Chondrocyte (in vitro differentiated cells): Measurements from ENCODE around the gene CTSL. TPM values are rescaled to one million over a fixed set of nuclear protein-coding genes. Genes with fewer than 3 reads are reported as not detected.

ENCODE experiments used
- DNase-seq: peaks from one replicate; pipeline ENCODE4 v3.0.0; 2021; ENCODE audit warnings: mixed read lengths, low spot score
- H3K27ac Mint-ChIP-seq: one replicate; pipeline ENCODE4 v1.8.0; 2021; ENCODE audit warnings: mild to moderate bottlenecking, moderate library complexity, mixed read lengths; ENCODE audit not compliant: unreplicated experiment
- H3K27me3 Mint-ChIP-seq: 2 replicates; pipeline ENCODE4 v1.8.0; 2021; ENCODE audit warnings: low read depth, mixed read lengths
- H3K36me3 Mint-ChIP-seq: 2 replicates; pipeline ENCODE4 v1.8.0; 2021; ENCODE audit warnings: low read depth, mixed read lengths
- H3K4me1 Mint-ChIP-seq: 2 replicates; pipeline ENCODE4 v1.8.0; 2021; ENCODE audit warnings: low read depth, mild to moderate bottlenecking, mixed read lengths
- H3K4me3 Mint-ChIP-seq: one replicate; pipeline ENCODE4 v1.8.0; 2021; ENCODE audit warnings: mild to moderate bottlenecking, moderate library complexity, mixed read lengths; ENCODE audit not compliant: unreplicated experiment
- H3K9me3 Mint-ChIP-seq: 2 replicates; pipeline ENCODE4 v1.8.0; 2021; ENCODE audit warnings: low read depth, mixed read lengths
- CTCF ChIP-seq: fragments of 200-600 bp; sonication (generic); IDR thresholded peaks from 2 replicates; pipeline ENCODE4 v1.5.0; 2021; ENCODE audit warnings: antibody characterized with exemption, mild to moderate bottlenecking, moderate library complexity
- total RNA-seq: library from RNA; stranded (reverse); gene quantifications from 3 replicates; pipeline ENCODE4 v1.2.1, GENCODE V29; 2021

Gene CTSL
- total RNA-seq, 1 donor from 2014 or later: 77.7 TPM

- Mint-ChIP-seq H3K4me3 (no peak overlapping the region), H3K36me3 (peaks cover 29% of the 10 kb centered on the region), H3K4me1 (no peaks in the 10 kb centered on the region), H3K9me3 (peaks cover 5% of the 10 kb centered on the region), H3K27ac (no peak overlapping the region), H3K27me3 (no peaks in the 10 kb centered on the region)
- DNase-seq: no peak
- no peak for TF ChIP-seq CTCF
Measured at GRCh38 chr9:87695523-87695922, 30.4 kb upstream of the CTSL start.

GRCh38 chr9:87696641-87697040, 29.3 kb upstream of the CTSL start:
- H3K27me3 Mint-ChIP-seq: no peaks in the 10 kb centered on the region
- no peak for TF ChIP-seq CTCF
- peaks cover 5% of the 10 kb centered on the region for H3K9me3 Mint-ChIP-seq
- no peak for DNase-seq
- H3K36me3 Mint-ChIP-seq: peaks cover 29% of the 10 kb centered on the region
- peaks cover 1% of the 10 kb centered on the region for H3K4me1 Mint-ChIP-seq
- H3K27ac Mint-ChIP-seq: no peak overlapping the region
- no peak overlapping the region for H3K4me3 Mint-ChIP-seq

- no peak overlapping the region for H3K4me3 Mint-ChIP-seq
- peaks cover 27% of the 10 kb centered on the region for H3K36me3 Mint-ChIP-seq
- peaks cover 10% of the 10 kb centered on the region for H3K4me1 Mint-ChIP-seq
- no peak for TF ChIP-seq CTCF
- no peak overlapping the region for H3K27ac Mint-ChIP-seq
- no peak for DNase-seq
- no peaks in the 10 kb centered on the region for H3K9me3 Mint-ChIP-seq
- H3K27me3 Mint-ChIP-seq: no peaks in the 10 kb centered on the region
Measured at GRCh38 chr9:87698069-87698809, 27.7 kb upstream of the CTSL start.

GRCh38 chr9:87699835-87700234, 26.1 kb upstream of the CTSL start:
- TF ChIP-seq CTCF: no peak
- Mint-ChIP-seq H3K4me3 (no peak overlapping the region), H3K9me3 (no peaks in the 10 kb centered on the region), H3K36me3 (peaks cover 33% of the 10 kb centered on the region), H3K27ac (no peak overlapping the region), H3K4me1 (peaks cover 15% of the 10 kb centered on the region), H3K27me3 (no peaks in the 10 kb centered on the region)
- DNase-seq: no peak

- no peak for TF ChIP-seq CTCF
- Mint-ChIP-seq H3K4me3 (no peak overlapping the region), H3K27ac (peak overlapping the region; percentile 54), H3K9me3 (no peaks in the 10 kb centered on the region), H3K4me1 (peaks cover 15% of the 10 kb centered on the region), H3K27me3 (no peaks in the 10 kb centered on the region), H3K36me3 (peaks cover 37% of the 10 kb centered on the region)
- DNase-seq: no peak
Measured at GRCh38 chr9:87701491-87701890, 24.4 kb upstream of the CTSL start.
